Measurements from ENCODE around the gene CA9.

CA9 gene

GRCh38 chr9:35705836-35706430 lies 32.2 kb downstream of the CA9 start:
- H3K4me3 ChIP-seq (ENCODE audit: low read depth, low read length) = no peak overlapping the region
- DNase-seq (ENCODE audit: low read depth) = no peak
- TF ChIP-seq CTCF (IDR thresholded peaks at IDR 0.05; ENCODE audit: low read depth, low read length, missing control alignments) = no peak

GRCh38 chr9:35706951-35707350 lies 33.2 kb downstream of the CA9 start:
- H3K4me3 ChIP-seq (ENCODE audit: low read depth, low read length) = no peak overlapping the region
- DNase-seq (ENCODE audit: low read depth) = no peak
- TF ChIP-seq CTCF (IDR thresholded peaks at IDR 0.05; ENCODE audit: low read depth, low read length, missing control alignments) = no peak

- H3K4me3 ChIP-seq (ENCODE audit: low read depth, low read length) = no peak overlapping the region
- no peak for DNase-seq (ENCODE audit: low read depth)
- no peak for TF ChIP-seq CTCF (IDR thresholded peaks at IDR 0.05; ENCODE audit: low read depth, low read length, missing control alignments)
Measured at GRCh38 chr9:35708146-35708545, 34.4 kb downstream of the CA9 start.

GRCh38 chr9:35710818-35711500 lies 37.2 kb downstream of the CA9 start:
- DNase-seq (ENCODE audit: low read depth) = no peak
- TF ChIP-seq CTCF (IDR thresholded peaks at IDR 0.05; ENCODE audit: low read depth, low read length, missing control alignments) = no peak
- H3K4me3 ChIP-seq (ENCODE audit: low read depth, low read length) = no peak overlapping the region

GRCh38 chr9:35711501-35712428 lies 38.0 kb downstream of the CA9 start:
- no peak for DNase-seq (ENCODE audit: low read depth)
- TF ChIP-seq CTCF (IDR thresholded peaks at IDR 0.05; ENCODE audit: low read depth, low read length, missing control alignments) = no peak
- H3K4me3 ChIP-seq (ENCODE audit: low read depth, low read length) = no peak overlapping the region

- H3K4me3 ChIP-seq (ENCODE audit: low read depth, low read length) = no peak overlapping the region
- no peak for TF ChIP-seq CTCF (IDR thresholded peaks at IDR 0.05; ENCODE audit: low read depth, low read length, missing control alignments)
- DNase-seq (ENCODE audit: low read depth) = no peak
Measured at GRCh38 chr9:35712762-35713400, 39.2 kb downstream of the CA9 start.
